HG02623 (cell line): ENCODE results near the gene ARFIP1.
"Not testable (repeated sequence)": the region's sequence is repeated elsewhere in the genome, so short reads cannot be mapped to it uniquely, and the experiment has no call there.

ENCODE experiments used
- ATAC-seq: cut with Tn5 transposase; IDR thresholded peaks from one replicate; pipeline ENCODE4 v1.9.1; 2021; ENCODE audit warnings: moderate library complexity; ENCODE audit not compliant: unreplicated experiment

Gene ARFIP1

GRCh38 chr4:152779513-152780266 lies at the start of gene ARFIP1, which contains the start of gene TIGD4:
Gene ARFIP1, plus strand, starts transcription at chr4:152779954. Its CDS starts 49,680 bp downstream, at chr4:152829634.
Gene TIGD4, minus strand, starts transcription at chr4:152779730. Its CDS starts 8,726 bp downstream, at chr4:152771004.
- ATAC-seq = peak; percentile 96

DNA sequence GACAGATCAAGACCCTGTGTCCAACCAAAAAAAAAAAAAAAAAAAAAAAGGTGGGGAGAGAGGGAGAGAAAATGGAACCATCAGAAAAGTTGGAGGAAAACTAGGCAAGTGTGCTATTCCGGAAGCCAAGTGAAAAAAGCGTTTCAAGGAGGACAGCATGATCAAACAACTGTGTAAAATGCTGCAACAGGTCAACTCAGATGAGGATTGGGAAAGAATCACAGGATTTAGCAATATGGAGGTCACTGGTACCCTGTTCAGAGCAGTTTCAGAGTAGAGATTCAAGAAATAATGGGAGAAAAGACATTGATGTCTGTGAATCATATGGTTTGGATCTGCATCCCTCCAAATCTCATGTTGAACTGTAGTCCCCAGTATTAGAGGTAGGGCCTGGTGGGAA lies 47.8 kb upstream of the ARFIP1 start:
- ATAC-seq = no peak

- no peak for ATAC-seq
Observed at GRCh38 chr4:152734015-152734698, 45.6 kb upstream of the ARFIP1 start.

DNA sequence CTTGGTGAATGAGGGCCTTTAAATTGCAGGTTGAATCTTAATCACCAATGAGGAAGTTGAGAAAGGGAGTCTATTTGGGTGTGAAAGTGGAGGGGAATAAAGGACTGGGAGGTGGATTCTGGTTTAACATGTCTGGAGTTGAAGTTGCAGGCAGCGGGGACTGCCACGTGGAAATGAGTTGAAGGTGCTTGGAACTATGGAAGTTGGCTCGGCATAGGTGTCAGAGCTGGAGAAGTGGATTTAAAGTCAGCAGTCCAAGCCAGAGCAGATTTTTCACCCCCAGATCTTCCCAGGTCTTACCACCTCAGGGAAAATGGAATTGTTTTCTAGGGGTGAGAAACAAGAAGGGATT lies 45.1 kb upstream of the ARFIP1 start:
- no peak for ATAC-seq

GRCh38 chr4:152735396-152735859 lies 44.3 kb upstream of the ARFIP1 start:
- ATAC-seq = no peak

DNA sequence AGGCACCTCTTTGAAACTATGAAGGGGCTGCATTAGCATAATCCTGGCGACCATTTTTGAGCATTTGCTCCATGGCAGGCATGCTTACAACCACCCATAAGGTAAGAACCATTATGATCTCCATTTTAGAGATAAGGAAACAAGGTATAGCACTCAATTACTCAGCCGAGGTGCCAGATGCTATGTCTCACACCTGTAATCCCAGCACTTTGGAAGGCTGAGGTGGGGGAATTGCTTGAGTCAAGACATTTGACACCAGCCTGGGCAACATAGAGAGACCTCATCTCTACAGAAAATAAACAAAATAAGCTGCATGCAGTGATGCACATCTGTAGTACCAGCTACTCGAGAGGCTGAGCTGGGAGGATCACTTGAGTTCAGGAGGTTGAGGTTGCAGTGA lies 43.8 kb upstream of the ARFIP1 start:
- ATAC-seq = no peak

DNA sequence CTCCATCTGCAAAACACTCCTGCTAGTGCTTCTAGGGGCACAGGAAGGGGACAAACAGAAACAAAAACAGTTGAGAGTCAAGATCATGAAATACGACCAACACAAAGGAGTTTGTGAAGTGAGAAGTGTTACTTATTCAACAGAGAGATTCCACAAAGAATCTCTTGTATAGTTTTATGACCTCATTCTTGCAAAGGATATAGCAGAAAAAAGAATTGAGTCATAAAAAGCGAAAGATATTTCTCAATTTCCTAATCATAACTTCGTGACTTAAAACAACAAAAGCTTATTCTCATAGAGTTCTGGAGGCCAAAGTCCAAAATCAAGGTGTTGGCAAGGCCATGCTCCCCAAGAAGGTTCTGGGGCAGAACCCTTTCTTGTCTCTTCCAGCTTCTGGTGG lies 40.9 kb upstream of the ARFIP1 start:
- no peak for ATAC-seq

- ATAC-seq = no peak
Observed at GRCh38 chr4:152747444-152747843, 32.3 kb upstream of the ARFIP1 start.

DNA sequence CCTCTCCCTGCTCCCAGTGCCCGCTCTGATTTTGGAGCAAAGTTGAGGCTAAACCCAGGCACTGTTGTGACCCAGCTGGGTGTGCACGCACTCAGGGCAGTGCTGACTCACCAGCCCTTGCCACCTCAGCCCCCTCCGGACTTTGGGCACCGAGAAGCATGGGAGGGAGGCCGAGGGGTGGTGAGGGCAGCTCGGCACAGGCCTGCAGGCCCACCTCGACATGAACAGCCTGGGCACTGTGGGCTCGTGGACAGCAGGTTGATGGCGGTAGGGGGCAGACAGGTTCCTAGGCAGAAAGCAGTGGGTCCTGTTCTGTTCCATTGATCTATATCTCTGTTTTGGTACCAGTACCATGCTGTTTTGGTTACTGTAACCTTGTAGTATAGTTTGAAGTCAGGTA lies 31.1 kb upstream of the ARFIP1 start:
- ATAC-seq = no peak

DNA sequence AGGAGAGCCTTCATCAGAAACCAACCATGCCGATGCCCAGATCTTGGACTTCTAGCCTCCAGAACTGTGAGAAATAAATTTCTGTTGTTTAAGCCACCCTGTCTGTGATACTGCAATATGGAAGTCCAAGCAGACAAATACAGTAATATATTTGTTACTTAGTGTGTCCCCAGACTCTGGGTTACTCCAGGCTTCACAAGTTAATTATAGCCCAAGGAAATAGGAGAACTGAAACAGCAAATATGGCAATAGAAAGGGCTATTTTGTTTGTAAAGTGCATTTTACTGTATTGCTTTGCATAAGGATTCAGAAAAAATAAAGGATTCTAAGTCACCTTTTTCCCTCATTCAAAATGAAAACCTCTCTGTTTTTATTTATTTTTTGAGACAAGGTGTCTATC lies 16.0 kb upstream of the ARFIP1 start:
- no peak for ATAC-seq

DNA sequence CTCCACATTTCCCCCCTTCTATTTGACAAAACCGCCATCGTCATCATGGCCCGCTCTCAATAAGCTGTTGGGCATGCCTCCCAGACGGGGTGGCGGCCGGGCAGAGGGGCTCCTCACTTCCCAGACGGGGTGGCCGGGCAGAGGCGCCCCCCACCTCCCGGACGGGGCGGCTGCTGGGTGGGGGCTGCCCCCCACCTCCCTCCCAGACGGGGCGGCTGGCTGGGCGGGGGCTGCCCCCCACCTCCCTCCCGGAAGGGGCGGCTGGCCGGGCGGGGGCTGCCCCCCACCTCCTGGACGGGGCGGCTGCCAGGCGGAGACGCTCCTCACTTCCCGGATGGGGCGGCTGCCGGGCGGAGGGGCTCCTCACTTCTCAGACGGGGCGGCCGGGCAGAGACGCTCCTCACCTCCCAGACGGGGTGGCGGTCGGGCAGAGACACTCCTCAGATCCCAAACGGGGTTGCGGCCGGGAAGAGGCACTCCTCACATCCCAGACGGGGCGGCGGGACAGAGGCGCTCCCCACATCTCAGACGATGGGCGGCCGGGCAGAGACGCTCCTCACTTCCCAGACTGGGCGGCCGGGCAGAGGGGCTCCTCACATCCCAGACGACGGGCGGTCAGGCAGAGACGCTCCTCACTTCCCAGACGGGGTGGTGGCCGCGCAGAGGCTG lies 14.6 kb upstream of the ARFIP1 start:
- ATAC-seq = not testable (repeated sequence)

GRCh38 chr4:152771741-152772533 lies 7.8 kb upstream of the ARFIP1 start:
- peak; percentile 78 for ATAC-seq

DNA sequence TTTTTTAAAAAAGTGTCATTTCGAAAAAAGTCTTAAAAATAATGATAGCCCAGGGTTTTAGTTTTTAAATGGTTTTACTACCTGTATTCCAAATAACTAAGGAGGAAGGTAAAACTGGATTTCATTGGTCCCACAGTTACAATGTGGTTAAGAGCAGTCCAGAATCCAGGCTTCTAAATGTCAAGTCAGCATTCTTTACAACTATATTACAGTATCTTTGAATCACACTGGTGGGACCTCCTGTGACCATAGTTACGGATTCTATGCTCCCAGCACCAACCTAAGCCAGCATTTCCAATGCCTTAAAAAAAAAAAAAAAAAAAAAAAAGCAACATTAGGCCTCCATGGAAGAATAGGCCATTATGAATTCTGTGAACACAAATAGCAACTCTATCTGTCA lies 6.4 kb upstream of the ARFIP1 start:
- ATAC-seq = no peak

- no peak for ATAC-seq
Observed at GRCh38 chr4:152773953-152774352, 5.8 kb upstream of the ARFIP1 start.

DNA sequence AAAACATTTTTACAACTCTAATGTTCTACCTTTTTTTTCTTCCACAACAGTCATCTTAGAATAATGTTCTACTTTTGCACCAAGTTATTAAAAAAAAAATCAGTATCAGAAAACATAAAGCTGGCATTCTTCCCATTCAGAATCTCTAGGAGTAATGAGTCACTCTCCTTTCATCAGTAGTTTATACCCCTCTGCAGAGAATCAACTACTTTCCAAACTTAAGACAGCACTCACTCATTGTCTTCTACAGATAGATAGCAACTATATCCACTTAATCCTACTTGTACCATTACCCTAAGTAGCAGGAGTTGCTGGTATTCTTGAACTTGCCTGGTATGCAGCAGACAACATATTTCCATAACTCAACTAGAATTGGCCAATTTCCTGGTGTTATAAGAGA lies 3.4 kb upstream of the ARFIP1 start:
- ATAC-seq = no peak

- ATAC-seq = no peak
Observed at GRCh38 chr4:152777488-152777887, 2.3 kb upstream of the ARFIP1 start.

- peak; percentile 23 for ATAC-seq
Observed at GRCh38 chr4:152778656-152779512, 870 bp upstream of the ARFIP1 start.

- no peak for ATAC-seq
Observed at GRCh38 chr4:152780267-152780778, 569 bp downstream of the ARFIP1 start.

GRCh38 chr4:152784490-152785350 lies 5.0 kb downstream of the ARFIP1 start:
- ATAC-seq = no peak
